K562 (cell line): ENCODE results near the gene SERPINE1. TPM values are rescaled to one million over a fixed set of nuclear protein-coding genes. Genes with fewer than 3 reads are reported as not detected.

Experiments used
- ATAC-seq: fragments of 200-7000 bp; cut with Tn5 transposase; 3 replicates; pipeline ENCODE4 v1.9.1; 2020; ENCODE audit warnings: moderate library complexity
- BruUV-seq: library from RNA; stranded (reverse); fragments of 400-500 nt; replicated peaks from 2 replicates; lab custom pipeline; 2021; lab: Mats Ljungman, UMichigan
- CTCF ChIA-PET: fragments of 300-600 bp; formaldehyde crosslinking; extraction: SDS; loops from one replicate; lab custom pipeline; 2021; ENCODE audit warnings: low intra/inter-chr PET ratio; lab: Yijun Ruan, JAX
- POLR2A ChIA-PET: fragments of 300-600, 350-650 bp; sonication (Branson Sonifier 250); formaldehyde crosslinking; extraction: SDS; loops from one replicate; lab custom pipeline; 2021; ENCODE audit warnings: antibody characterized with exemption, inconsistent platforms; lab: Yijun Ruan, JAX
- DNase-seq, 4 experiments: peaks; one replicate each; pipeline versions ENCODE4 v3.0.0 to v3.0.0-alpha.2; 2011 to 2018; ENCODE audit warnings: low spot score in 3 of 4, mixed read lengths in 3 of 4; ENCODE audit errors: extremely low read depth in 1 of 4
- FAIRE-seq: peaks from 2 replicates; lab custom pipeline; 2011; peaks lifted over from hg19 to GRCh38; lab: Jason Lieb, UNC
- H2AFZ ChIP-seq: 2 replicates; pipeline ENCODE4 v1.6.0; 2011; ENCODE audit warnings: low read depth, low read length, control low read depth, inconsistent platforms
- H3K27ac ChIP-seq: fragments of 200-600 bp; 3 replicates; pipeline ENCODE4 v1.8.0; 2011; ENCODE audit warnings: low read depth, mild to moderate bottlenecking, control low read depth, inconsistent platforms, low read length, moderate library complexity, mixed read lengths; ENCODE audit errors: extremely low read depth
- H3K27me3 ChIP-seq, 2 experiments: fragments of 300-600 bp in 1 of 2; 2 replicates in 1 of 2; 3 replicates in 1 of 2; pipeline versions ENCODE4 v1.6.0 to v1.8.0; 2011; ENCODE audit warnings: inconsistent platforms in 2 of 2, low read length in 2 of 2, mild to moderate bottlenecking in 1 of 2, mixed read lengths in 1 of 2, moderate library complexity in 1 of 2; ENCODE audit not compliant: control insufficient read depth in 2 of 2, insufficient read depth in 2 of 2
- H3K36me3 ChIP-seq: fragments of 300-600 bp; 3 replicates; pipeline ENCODE4 v1.8.0; 2011; ENCODE audit warnings: mild to moderate bottlenecking, low read length, inconsistent platforms; ENCODE audit not compliant: control insufficient read depth, insufficient read depth
- H3K4me1 ChIP-seq, 2 experiments: fragments of 200-600 bp in 1 of 2; replicated peaks in 1 of 2; 2 replicates in 1 of 2; 3 replicates in 1 of 2; pipeline versions ENCODE4 v1.5.1 to v1.8.0; 2011; ENCODE audit warnings: inconsistent platforms in 2 of 2, low read length in 2 of 2, mild to moderate bottlenecking in 1 of 2, mixed read lengths in 1 of 2, moderate library complexity in 1 of 2; ENCODE audit not compliant: control insufficient read depth in 2 of 2, insufficient read depth in 2 of 2
- H3K4me2 ChIP-seq: 2 replicates; pipeline ENCODE4 v1.6.1; 2011; ENCODE audit warnings: low read length, control low read depth, inconsistent platforms, mixed read lengths; ENCODE audit not compliant: insufficient read depth
- H3K4me3 ChIP-seq: fragments of 200-600 bp; sonication (generic), shearing (Covaris generic); 2 replicates; pipeline ENCODE4 v1.5.1; 2016; ENCODE audit warnings: control low read depth, inconsistent platforms
- H3K79me2 ChIP-seq: fragments of 200-600 bp; 3 replicates; pipeline ENCODE4 v1.8.0; 2011; ENCODE audit warnings: low read length, inconsistent platforms; ENCODE audit not compliant: control insufficient read depth, insufficient read depth
- H3K9ac ChIP-seq, 2 experiments: 2 replicates each; pipeline versions ENCODE4 v1.6.0 to v1.6.1; 2011; ENCODE audit warnings: low read depth in 2 of 2, low read length in 2 of 2, control low read depth in 1 of 2, inconsistent platforms in 1 of 2, mild to moderate bottlenecking in 1 of 2, mixed read lengths in 1 of 2; ENCODE audit not compliant: insufficient read depth in 1 of 2
- H3K9me1 ChIP-seq: one replicate; pipeline ENCODE4 v1.6.0; 2011; ENCODE audit warnings: inconsistent platforms, mild to moderate bottlenecking, low read length, moderate library complexity; ENCODE audit not compliant: control insufficient read depth, insufficient read depth
- H3K9me3 ChIP-seq: replicated peaks from 2 replicates; pipeline ENCODE4 v1.5.1; 2011; ENCODE audit warnings: low read depth, low read length, inconsistent platforms; ENCODE audit not compliant: control insufficient read depth, insufficient read depth
- H4K20me1 ChIP-seq: replicated peaks from 2 replicates; pipeline ENCODE4 v1.6.1; 2011; ENCODE audit warnings: low read length, inconsistent platforms, mixed read lengths; ENCODE audit not compliant: control insufficient read depth, insufficient read depth
- RAD21 ChIP-seq, 2 experiments: fragments of 250-450 bp in 1 of 2; fragments of 450-650 bp in 1 of 2; sonication (Bioruptor Pico) in 1 of 2; formaldehyde crosslinking in 1 of 2; IDR thresholded peaks in 1 of 2; conservative IDR thresholded peaks in 1 of 2; 2 replicates each; pipeline versions ENCODE4 v1.4.0 to v1.8.0; 2020 to 2022; ENCODE audit warnings: mild to moderate bottlenecking in 2 of 2, moderate library complexity in 1 of 2
- SMC3 ChIP-seq: conservative IDR thresholded peaks from 2 replicates; pipeline ENCODE4 v1.6.1; 2011; ENCODE audit warnings: low read depth, low read length, improper control_type of control experiment; ENCODE audit not compliant: insufficient read depth
- ZFX ChIP-seq: sonication (generic); formaldehyde crosslinking; IDR thresholded peaks from 2 replicates; pipeline ENCODE4 v1.8.0; 2022; ENCODE audit warnings: mild to moderate bottlenecking, missing genetic modification reagents, moderate library complexity
- ZNF146 ChIP-seq: IDR thresholded peaks from one replicate; pipeline ENCODE4 v1.6.1; 2018; ENCODE audit warnings: missing compliant biosample characterization; ENCODE audit not compliant: unreplicated experiment
- WGBS: fragments of 100-300 bp; shearing (Covaris generic); methylation state at CpG from one replicate; pipeline ENCODE4 v1.1.6; 2016; ENCODE audit warnings: low coverage, mixed read lengths; ENCODE audit not compliant: insufficient coverage; ENCODE audit errors: missing lambda C conversion rate; 5-methylcytosine and 5-hydroxymethylcytosine counted together
- in situ Hi-C: fragments of 300-500 bp; cut with MboI; formaldehyde crosslinking; loops from 4 replicates; pipeline ENCODE4 v1.15.0; 2018; ENCODE audit warnings: inconsistent platforms, mixed read lengths
- intact Hi-C: fragments of 100-400 bp; cut with micrococcal nuclease; formaldehyde crosslinking; loops from 2 replicates; pipeline ENCODE4 v1.14.2; 2022
- polyA plus RNA-seq, 8 experiments: library from polyadenylated mRNA; depleted of rRNA in 4 of 8; stranded (reverse) in 5 of 8; unstranded in 3 of 8; fragments of >200 nt; fragmentation: Nextera tagmentation in 2 of 8; fragmentation: Illumina TruSeq in 1 of 8; extraction: Ambion mirVana in 2 of 8; extraction: Trizol in 1 of 8; gene quantifications; 2 replicates each; pipeline versions ENCODE4 v1.2.1 to v1.2.3, GENCODE V29; 2011 to 2014; ENCODE audit warnings: inconsistent platforms in 1 of 8, missing spikeins in 1 of 8
- total RNA-seq, 7 experiments: library from RNA; depleted of rRNA in 6 of 7; stranded (reverse); fragments of >200 nt in 6 of 7; fragmentation: Illumina TruSeq in 2 of 7; extraction: Trizol in 2 of 7; gene quantifications; 2 replicates each; pipeline versions ENCODE4 v1.2.1 to v1.2.3, GENCODE V29; 2011 to 2021; ENCODE audit warnings: low replicate concordance in 1 of 7
- TF ChIP-seq, protein P1 (sequence below): fragments of 200-800 bp; sonication (Bioruptor generic); IDR thresholded peaks from 2 replicates; pipeline ENCODE4 v1.6.1; 2017; ENCODE audit warnings: missing genetic modification characterization, missing compliant biosample characterization
- TF ChIP-seq, protein P2 (sequence below): IDR thresholded peaks from 2 replicates; pipeline ENCODE4 v1.6.1; 2011; ENCODE audit warnings: borderline replicate concordance, low read depth, mild to moderate bottlenecking, moderate library complexity, low read length; ENCODE audit not compliant: insufficient read depth, poor library complexity, severe bottlenecking
- TF ChIP-seq, protein P3 (sequence below), 3 experiments: IDR thresholded peaks in 2 of 3; conservative IDR thresholded peaks in 1 of 3; 2 replicates each; pipeline ENCODE4 v1.5.1; 2011 to 2012; ENCODE audit warnings: low read length in 3 of 3, mild to moderate bottlenecking in 3 of 3, control low read depth in 2 of 3, improper control_type of control experiment in 1 of 3, inconsistent platforms in 1 of 3, low read depth in 1 of 3, mixed read lengths in 1 of 3, moderate library complexity in 1 of 3; ENCODE audit not compliant: insufficient read depth in 2 of 3

Gene SERPINE1
- total and polyA plus RNA-seq, 9 of the 15 experiments (the other 6 are each of a cell fraction or from before 2014, with no cell fraction given), result 0.22 to 4.8 (median 0.91) TPM

DNA sequence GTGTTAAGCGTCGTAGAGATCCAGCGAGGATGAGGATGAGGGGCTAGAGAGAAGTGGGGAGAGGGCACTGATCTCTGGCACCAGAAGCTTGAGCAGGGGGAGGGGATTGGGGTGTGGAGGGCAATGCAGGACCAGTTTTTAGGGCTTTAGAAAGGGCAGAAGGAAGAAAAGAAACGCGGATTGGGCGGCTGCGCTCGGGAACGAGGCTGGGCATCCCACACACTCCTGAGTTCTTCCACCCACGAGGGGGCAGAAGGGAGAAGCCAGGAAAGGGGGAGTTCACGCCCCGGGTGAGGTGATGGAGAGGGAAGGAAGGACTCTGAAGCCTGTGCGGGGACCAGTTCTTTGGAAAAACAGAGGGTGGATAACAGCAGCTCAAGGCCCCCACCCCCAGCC is 44.5 kb downstream of the SERPINE1 start:
- Histone ChIP-seq H3K36me3 (no peaks in the 10 kb centered on the region), H3K9me3 (no peaks in the 10 kb centered on the region), H3K79me2 (no peaks in the 10 kb centered on the region), H3K27me3 (peaks cover 30 to 37% of the 10 kb centered on the region in 2 experiments; a peak in 4 of 5 replicates), H2AFZ (no peak overlapping the region), H3K4me1 (peaks cover 21 to 53% of the 10 kb centered on the region in 2 experiments), H3K4me2 (no peak overlapping the region), H3K4me3 (no peak overlapping the region), H3K27ac (no peak overlapping the region), H3K9me1 (peaks cover 6% of the 10 kb centered on the region), H3K9ac (no peak overlapping the region), H4K20me1 (peaks cover 14% of the 10 kb centered on the region)
- ATAC-seq (no peak), DNase-seq (peak in 2 of 4 experiments; percentile 40 to 46), FAIRE-seq (no peak)
- BruUV-seq, result no TSS peak
- in situ Hi-C loops (no loop called here), intact Hi-C loops (no loop called here)
- TF ChIP-seq, protein P1, sequence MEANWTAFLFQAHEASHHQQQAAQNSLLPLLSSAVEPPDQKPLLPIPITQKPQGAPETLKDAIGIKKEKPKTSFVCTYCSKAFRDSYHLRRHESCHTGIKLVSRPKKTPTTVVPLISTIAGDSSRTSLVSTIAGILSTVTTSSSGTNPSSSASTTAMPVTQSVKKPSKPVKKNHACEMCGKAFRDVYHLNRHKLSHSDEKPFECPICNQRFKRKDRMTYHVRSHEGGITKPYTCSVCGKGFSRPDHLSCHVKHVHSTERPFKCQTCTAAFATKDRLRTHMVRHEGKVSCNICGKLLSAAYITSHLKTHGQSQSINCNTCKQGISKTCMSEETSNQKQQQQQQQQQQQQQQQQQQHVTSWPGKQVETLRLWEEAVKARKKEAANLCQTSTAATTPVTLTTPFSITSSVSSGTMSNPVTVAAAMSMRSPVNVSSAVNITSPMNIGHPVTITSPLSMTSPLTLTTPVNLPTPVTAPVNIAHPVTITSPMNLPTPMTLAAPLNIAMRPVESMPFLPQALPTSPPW, result peak; percentile 37; the same call in 1 of the 2 replicates
- no peak for TF ChIP-seq ZNF146 (CRISPR knock-in tag)
- peak in 1 of 2 experiments; percentile 37; a peak in 2 of 4 replicates for TF ChIP-seq RAD21 (CRISPR knock-in tag; conservative IDR thresholded peaks at IDR 0.05 in 1 of 2, IDR thresholded peaks at IDR 0.05 in 1 of 2)
- TF ChIP-seq, protein P2, sequence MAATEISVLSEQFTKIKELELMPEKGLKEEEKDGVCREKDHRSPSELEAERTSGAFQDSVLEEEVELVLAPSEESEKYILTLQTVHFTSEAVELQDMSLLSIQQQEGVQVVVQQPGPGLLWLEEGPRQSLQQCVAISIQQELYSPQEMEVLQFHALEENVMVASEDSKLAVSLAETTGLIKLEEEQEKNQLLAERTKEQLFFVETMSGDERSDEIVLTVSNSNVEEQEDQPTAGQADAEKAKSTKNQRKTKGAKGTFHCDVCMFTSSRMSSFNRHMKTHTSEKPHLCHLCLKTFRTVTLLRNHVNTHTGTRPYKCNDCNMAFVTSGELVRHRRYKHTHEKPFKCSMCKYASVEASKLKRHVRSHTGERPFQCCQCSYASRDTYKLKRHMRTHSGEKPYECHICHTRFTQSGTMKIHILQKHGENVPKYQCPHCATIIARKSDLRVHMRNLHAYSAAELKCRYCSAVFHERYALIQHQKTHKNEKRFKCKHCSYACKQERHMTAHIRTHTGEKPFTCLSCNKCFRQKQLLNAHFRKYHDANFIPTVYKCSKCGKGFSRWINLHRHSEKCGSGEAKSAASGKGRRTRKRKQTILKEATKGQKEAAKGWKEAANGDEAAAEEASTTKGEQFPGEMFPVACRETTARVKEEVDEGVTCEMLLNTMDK, result peak; percentile 12
- TF ChIP-seq ZFX (CRISPR knock-in tag), result no peak
- 0 out of 2 replicates have a peak, but pooled peaks have one; percentile 12 for TF ChIP-seq SMC3
- TF ChIP-seq, protein P3, sequence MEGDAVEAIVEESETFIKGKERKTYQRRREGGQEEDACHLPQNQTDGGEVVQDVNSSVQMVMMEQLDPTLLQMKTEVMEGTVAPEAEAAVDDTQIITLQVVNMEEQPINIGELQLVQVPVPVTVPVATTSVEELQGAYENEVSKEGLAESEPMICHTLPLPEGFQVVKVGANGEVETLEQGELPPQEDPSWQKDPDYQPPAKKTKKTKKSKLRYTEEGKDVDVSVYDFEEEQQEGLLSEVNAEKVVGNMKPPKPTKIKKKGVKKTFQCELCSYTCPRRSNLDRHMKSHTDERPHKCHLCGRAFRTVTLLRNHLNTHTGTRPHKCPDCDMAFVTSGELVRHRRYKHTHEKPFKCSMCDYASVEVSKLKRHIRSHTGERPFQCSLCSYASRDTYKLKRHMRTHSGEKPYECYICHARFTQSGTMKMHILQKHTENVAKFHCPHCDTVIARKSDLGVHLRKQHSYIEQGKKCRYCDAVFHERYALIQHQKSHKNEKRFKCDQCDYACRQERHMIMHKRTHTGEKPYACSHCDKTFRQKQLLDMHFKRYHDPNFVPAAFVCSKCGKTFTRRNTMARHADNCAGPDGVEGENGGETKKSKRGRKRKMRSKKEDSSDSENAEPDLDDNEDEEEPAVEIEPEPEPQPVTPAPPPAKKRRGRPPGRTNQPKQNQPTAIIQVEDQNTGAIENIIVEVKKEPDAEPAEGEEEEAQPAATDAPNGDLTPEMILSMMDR (IDR thresholded peaks at IDR 0.05 in 2 of 3, conservative IDR thresholded peaks at IDR 0.05 in 1 of 3; ENCODE audit: insufficient read depth in 2 of 3, low read depth in 1 of 3, low read length in 3 of 3), result peak; percentile 38 to 43 (median 42); a peak in 5 of 6 replicates
- POLR2A ChIA-PET, result interaction anchor here (0.5 to 0.7 kb wide), 2 partner anchors 103 to 563 kb away, joined by 3 read pairs; no protein-coding TSS in a partner anchor
- CTCF ChIA-PET, result interaction anchor here (1.1 to 1.5 kb wide), 2 partner anchors 21 to 119 kb away, joined by 3 read pairs; no protein-coding TSS in a partner anchor
- WGBS, result 3% methylated on average over 9 of the region's 13 CpGs
